Fibroblast of pulmonary artery (primary cell): Measurements from ENCODE around the gene SIAE.

ENCODE experiments used
- DNase-seq: peaks from one replicate; pipeline ENCODE4 v3.0.0-alpha.2; 2010; ENCODE audit warnings: low read depth
- H3K4me3 ChIP-seq: replicated peaks from 2 replicates; pipeline ENCODE4 v1.5.1; 2011; ENCODE audit warnings: low read depth, mild to moderate bottlenecking, control low read depth, low read length, moderate library complexity
- TF ChIP-seq, protein P1 (sequence below): IDR thresholded peaks from 2 replicates; pipeline ENCODE4 v1.5.1; 2011; ENCODE audit warnings: mild to moderate bottlenecking, control low read depth, low read length, inconsistent platforms; ENCODE audit errors: missing control alignments

SIAE gene

DNA sequence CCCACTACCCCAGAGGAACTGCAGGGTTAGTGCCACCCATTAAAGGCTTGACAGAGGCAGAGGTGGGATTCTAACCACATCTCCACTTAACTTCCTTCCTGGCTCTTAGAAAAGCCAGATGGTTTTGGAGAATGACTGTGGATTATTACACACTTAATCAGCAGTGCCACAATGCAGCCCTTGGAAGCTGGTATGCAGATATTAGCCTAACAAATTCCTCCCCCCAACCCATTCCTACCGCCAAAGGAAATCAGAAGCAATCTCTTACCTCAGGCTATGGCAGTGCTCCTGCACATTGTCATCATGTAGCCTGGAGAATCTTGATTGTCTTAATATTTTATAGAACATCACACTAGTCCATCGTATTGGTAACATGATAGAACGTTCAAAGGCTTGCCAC is 43.1 kb upstream of the SIAE start:
- no peak overlapping the region for H3K4me3 ChIP-seq
- TF ChIP-seq, protein P1, sequence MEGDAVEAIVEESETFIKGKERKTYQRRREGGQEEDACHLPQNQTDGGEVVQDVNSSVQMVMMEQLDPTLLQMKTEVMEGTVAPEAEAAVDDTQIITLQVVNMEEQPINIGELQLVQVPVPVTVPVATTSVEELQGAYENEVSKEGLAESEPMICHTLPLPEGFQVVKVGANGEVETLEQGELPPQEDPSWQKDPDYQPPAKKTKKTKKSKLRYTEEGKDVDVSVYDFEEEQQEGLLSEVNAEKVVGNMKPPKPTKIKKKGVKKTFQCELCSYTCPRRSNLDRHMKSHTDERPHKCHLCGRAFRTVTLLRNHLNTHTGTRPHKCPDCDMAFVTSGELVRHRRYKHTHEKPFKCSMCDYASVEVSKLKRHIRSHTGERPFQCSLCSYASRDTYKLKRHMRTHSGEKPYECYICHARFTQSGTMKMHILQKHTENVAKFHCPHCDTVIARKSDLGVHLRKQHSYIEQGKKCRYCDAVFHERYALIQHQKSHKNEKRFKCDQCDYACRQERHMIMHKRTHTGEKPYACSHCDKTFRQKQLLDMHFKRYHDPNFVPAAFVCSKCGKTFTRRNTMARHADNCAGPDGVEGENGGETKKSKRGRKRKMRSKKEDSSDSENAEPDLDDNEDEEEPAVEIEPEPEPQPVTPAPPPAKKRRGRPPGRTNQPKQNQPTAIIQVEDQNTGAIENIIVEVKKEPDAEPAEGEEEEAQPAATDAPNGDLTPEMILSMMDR, result no peak
- peak; percentile 26 for DNase-seq

DNA sequence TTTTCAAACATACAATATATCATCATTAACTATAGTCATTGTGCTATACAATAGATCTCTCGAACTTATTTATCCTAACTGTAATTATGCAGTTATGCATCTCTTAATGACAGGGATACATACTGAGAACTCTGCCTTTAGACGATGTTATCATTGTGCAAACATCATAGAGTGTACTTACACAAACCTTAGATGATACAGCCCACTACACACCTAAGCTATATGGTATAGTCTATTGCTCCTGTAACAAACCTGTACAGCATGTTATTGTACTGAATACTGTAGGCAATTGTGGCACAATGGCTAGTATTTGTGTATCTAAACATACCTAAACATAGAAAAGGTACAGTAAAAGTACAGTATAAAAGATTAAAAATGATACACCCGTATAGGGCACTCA is 38.9 kb upstream of the SIAE start:
- TF ChIP-seq, protein P1, result no peak
- no peak overlapping the region for H3K4me3 ChIP-seq
- DNase-seq, result no peak

DNA sequence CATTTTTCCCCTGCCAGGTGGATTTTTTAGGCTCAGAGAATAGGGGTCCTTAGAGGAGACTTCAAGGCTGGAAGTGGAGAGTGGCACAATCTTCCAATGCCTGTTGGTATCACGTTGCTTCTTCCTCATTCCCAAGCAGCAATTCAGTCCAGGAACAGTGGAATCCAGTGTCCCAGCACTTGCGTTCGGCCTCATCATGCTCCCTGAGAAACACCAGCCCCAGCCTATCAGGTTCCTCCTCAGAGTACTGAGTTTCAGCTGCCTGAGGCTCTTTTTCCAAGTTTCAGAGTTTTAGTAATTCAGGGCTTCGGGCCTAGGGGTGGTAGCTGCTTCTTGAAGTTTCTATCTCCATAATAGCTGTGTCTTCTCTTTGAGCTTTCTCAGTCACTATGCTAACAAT is 34.3 kb upstream of the SIAE start:
- no peak overlapping the region for H3K4me3 ChIP-seq
- no peak for DNase-seq
- TF ChIP-seq, protein P1, result no peak

DNA sequence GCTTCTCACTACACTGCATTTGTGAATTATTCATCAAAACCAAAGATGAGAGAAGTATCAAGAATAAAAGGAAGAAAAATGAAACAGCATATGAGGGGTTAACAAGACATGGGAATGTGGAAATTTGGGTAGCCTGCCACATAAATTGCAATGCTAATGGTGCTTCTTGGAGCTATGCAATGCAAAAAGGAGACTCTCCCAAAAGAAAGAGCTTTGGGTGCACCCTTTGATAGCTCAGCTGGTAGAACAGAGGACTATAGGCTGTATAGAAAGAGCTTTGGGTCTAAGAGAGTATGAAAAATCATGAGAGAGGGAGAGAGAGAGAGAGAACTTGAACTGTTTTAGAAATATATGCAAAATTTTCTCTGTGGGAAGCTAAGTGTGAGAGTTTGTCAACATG is 26.5 kb upstream of the SIAE start:
- no peak for DNase-seq
- no peak overlapping the region for H3K4me3 ChIP-seq
- TF ChIP-seq, protein P1, result no peak

DNA sequence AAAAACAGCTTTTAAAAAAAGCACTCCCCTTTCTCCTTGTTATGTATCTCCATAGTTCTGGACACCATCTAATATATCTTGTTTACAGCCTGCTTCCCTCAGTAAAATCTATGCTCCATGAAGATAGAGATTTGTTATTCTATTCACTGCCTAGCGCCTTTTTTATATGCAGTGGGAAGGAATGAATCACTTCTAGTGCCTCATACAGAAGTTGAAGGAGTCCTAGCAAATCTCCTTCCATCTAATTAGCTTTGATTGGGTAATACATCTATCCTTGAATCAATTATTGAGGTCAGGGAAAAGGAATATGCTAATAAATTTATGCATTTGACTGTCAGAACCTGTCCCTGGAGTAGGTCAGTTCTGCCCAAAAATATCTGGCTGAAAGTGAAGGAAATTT is 26.0 kb upstream of the SIAE start:
- no peak for DNase-seq
- TF ChIP-seq, protein P1, result no peak
- no peak overlapping the region for H3K4me3 ChIP-seq

DNA sequence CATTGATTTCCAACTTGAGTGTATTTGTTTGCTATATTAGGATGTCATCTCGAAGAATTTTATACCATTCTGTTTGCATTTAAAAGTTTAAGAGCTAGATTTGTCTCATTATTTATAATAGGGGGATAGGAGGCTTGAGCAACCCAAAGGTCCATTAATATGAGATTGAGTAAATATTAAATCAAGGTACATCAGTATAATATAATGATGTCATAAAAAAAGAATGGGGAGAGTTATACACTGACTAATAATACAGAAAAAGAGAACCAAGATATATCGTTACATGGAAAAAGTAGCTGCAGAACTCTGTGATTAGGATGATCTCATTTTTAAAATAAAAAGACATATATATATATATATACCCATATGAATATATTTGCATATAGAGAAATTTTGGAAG is 19.6 kb upstream of the SIAE start:
- TF ChIP-seq, protein P1, result no peak
- H3K4me3 ChIP-seq, result no peak overlapping the region
- no peak for DNase-seq

DNA sequence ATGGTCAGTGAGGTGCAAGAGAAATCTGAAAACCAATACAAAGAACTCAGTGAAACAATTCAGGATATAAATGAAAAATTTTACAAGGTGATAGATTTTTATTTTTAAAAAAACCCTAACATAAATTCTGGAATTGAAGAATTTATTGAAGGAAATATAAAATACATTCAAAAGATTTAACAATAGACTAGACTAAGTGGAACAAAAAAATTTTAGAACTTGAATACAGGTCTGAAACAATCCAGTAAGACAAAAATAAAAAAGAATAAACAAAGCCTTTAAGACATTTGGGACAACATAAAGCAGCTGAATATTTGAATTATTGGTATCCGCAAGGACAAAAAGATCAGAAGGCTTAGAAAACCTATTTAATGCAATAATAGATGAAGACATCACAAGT is 8.9 kb upstream of the SIAE start:
- H3K4me3 ChIP-seq, result no peak overlapping the region
- DNase-seq, result no peak
- TF ChIP-seq, protein P1, result no peak
